PC-9 (cell line): Measurements from ENCODE around the gene ZNF839. TPM values are rescaled to one million over a fixed set of nuclear protein-coding genes. Genes with fewer than 3 reads are reported as not detected.
"Not testable (repeated sequence)": the region's sequence is repeated elsewhere in the genome, so short reads cannot be mapped to it uniquely, and the experiment has no call there.

ENCODE experiments used
- BruUV-seq: library from RNA; stranded (reverse); fragments of 400-500 nt; replicated peaks from 2 replicates; lab custom pipeline; 2021; lab: Mats Ljungman, UMichigan
- CTCF ChIA-PET: fragments of 300-600 bp; sonication (Branson Sonifier 250); formaldehyde crosslinking; loops from one replicate; lab custom pipeline; 2022; ENCODE audit warnings: antibody characterized with exemption; lab: Charles Lee
- POLR2A ChIA-PET: fragments of 300-600 bp; sonication (Branson Sonifier 250); formaldehyde crosslinking; loops from one replicate; lab custom pipeline; 2022; ENCODE audit warnings: antibody characterized with exemption; ENCODE audit not compliant: unreplicated experiment; lab: Charles Lee
- DNase-seq, 2 experiments: peaks; one replicate each; pipeline versions ENCODE4 v3.0.0 to v3.0.0-alpha.2; 2015 to 2022; ENCODE audit warnings: mixed read lengths in 1 of 2
- H2AFZ ChIP-seq: fragments of 200-600 bp; sonication (generic); 2 replicates; pipeline ENCODE4 v1.8.1; 2017; ENCODE audit warnings: antibody characterized with exemption
- H3F3A ChIP-seq: fragments of 200-600 bp; sonication (generic); 2 replicates; pipeline ENCODE4 v1.8.1; 2017; ENCODE audit warnings: antibody characterized with exemption, mild to moderate bottlenecking, low read depth; ENCODE audit not compliant: insufficient read depth
- H3K27ac ChIP-seq: fragments of 200-600 bp; sonication (generic); 2 replicates; pipeline ENCODE4 v1.6.1; 2016; ENCODE audit warnings: mixed run types
- H3K27me3 ChIP-seq: fragments of 200-600 bp; sonication (generic); 2 replicates; pipeline ENCODE4 v1.6.1; 2016; ENCODE audit warnings: low read depth, mixed run types; ENCODE audit not compliant: insufficient read depth
- H3K36me3 ChIP-seq: fragments of 200-600 bp; sonication (generic); 2 replicates; pipeline ENCODE4 v1.6.1; 2016; ENCODE audit warnings: low read depth, mixed run types
- H3K4me1 ChIP-seq: fragments of 200-600 bp; sonication (generic); replicated peaks from 2 replicates; pipeline ENCODE4 v1.6.1; 2016; ENCODE audit warnings: mixed run types; ENCODE audit not compliant: insufficient read depth
- H3K4me2 ChIP-seq: fragments of 200-600 bp; sonication (generic); 2 replicates; pipeline ENCODE4 v1.6.1; 2017; ENCODE audit warnings: mixed run types
- H3K4me3 ChIP-seq: fragments of 200-600 bp; sonication (generic); 2 replicates; pipeline ENCODE4 v1.6.1; 2016; ENCODE audit warnings: mixed run types
- H3K79me2 ChIP-seq: fragments of 200-600 bp; sonication (generic); 2 replicates; pipeline ENCODE4 v1.6.1; 2017; ENCODE audit warnings: low read depth, mixed run types
- H3K9me2 ChIP-seq: fragments of 200-600 bp; sonication (generic); 2 replicates; pipeline ENCODE4 v1.8.1; 2017; ENCODE audit warnings: mild to moderate bottlenecking; ENCODE audit not compliant: insufficient read depth
- H3K9me3 ChIP-seq: fragments of 200-600 bp; sonication (generic); 2 replicates; pipeline ENCODE4 v1.8.1; 2016; ENCODE audit warnings: low read depth; ENCODE audit not compliant: insufficient read depth
- H4K20me1 ChIP-seq: fragments of 200-600 bp; sonication (generic); 2 replicates; pipeline ENCODE4 v1.8.1; 2017; ENCODE audit not compliant: insufficient read depth
- CTCF ChIP-seq: fragments of 200-600 bp; sonication (generic); conservative IDR thresholded peaks from 2 replicates; pipeline ENCODE4 v1.6.1; 2017; ENCODE audit warnings: mixed run types, antibody characterized with exemption, mild to moderate bottlenecking, moderate library complexity
- EZH2 ChIP-seq: fragments of 200-600 bp; sonication (generic); IDR thresholded peaks from 2 replicates; pipeline ENCODE4 v1.8.0; 2017; ENCODE audit warnings: antibody characterized with exemption, low read depth
- intact Hi-C: fragments of 100-400 bp; cut with micrococcal nuclease; formaldehyde crosslinking; loops from one replicate; pipeline ENCODE4 v1.10.0; 2022; ENCODE audit not compliant: unreplicated experiment
- total RNA-seq: library from RNA; stranded (reverse); gene quantifications from 2 replicates; pipeline ENCODE4 v1.2.3, GENCODE V29; 2021

The ZNF839 gene
- total RNA-seq, 1 experiment from 2014 or later: 11.8 TPM

GRCh38 chr14:102348376-102348775 is 28.8 kb downstream of the ZNF839 start:
- no peak overlapping the region for H3K4me2 ChIP-seq
- no peaks in the 10 kb centered on the region for H3K4me1 ChIP-seq
- no peak overlapping the region for H3K4me3 ChIP-seq
- no peak overlapping the region for H2AFZ ChIP-seq
- no peaks in the 10 kb centered on the region for H3K9me3 ChIP-seq
- ChIA-PET CTCF (no interaction called here), POLR2A (no interaction called here)
- no peaks in the 10 kb centered on the region for H4K20me1 ChIP-seq
- intact Hi-C loops: no loop called here
- no peak overlapping the region for H3K27ac ChIP-seq
- DNase-seq: no peak
- no peaks in the 10 kb centered on the region for H3K79me2 ChIP-seq
- no peaks in the 10 kb centered on the region for H3K9me2 ChIP-seq
- peaks cover 18% of the 10 kb centered on the region for H3K36me3 ChIP-seq
- no peaks in the 10 kb centered on the region for H3K27me3 ChIP-seq
- BruUV-seq: no TSS peak
- TF ChIP-seq CTCF (no peak), EZH2 (no peak)
- peaks cover 13% of the 10 kb centered on the region; the same call in 1 of the 2 replicates for H3F3A ChIP-seq

- intact Hi-C loops: no loop called here
- Histone ChIP-seq H3K27ac (no peak overlapping the region), H3K27me3 (no peaks in the 10 kb centered on the region), H3K4me3 (no peak overlapping the region), H4K20me1 (no peaks in the 10 kb centered on the region), H3K36me3 (peaks cover 41% of the 10 kb centered on the region), H3K4me1 (no peaks in the 10 kb centered on the region), H2AFZ (no peak overlapping the region), H3K9me2 (no peaks in the 10 kb centered on the region), H3K79me2 (no peaks in the 10 kb centered on the region), H3F3A (no peaks in the 10 kb centered on the region), H3K4me2 (no peak overlapping the region), H3K9me3 (no peaks in the 10 kb centered on the region)
- ChIA-PET CTCF (no interaction called here), POLR2A (no interaction called here)
- BruUV-seq: no TSS peak
- no peak for TF ChIP-seq CTCF
- TF ChIP-seq EZH2: no peak
- peak in 1 of 2 experiments; percentile 10 for DNase-seq
These were observed 31.5 kb downstream of the ZNF839 start for GRCh38 chr14:102351023-102351422.

- peaks cover 46% of the 10 kb centered on the region for H3K36me3 ChIP-seq
- H3K9me3 ChIP-seq, H3K4me3 ChIP-seq, H3K27ac ChIP-seq, BruUV-seq, H4K20me1 ChIP-seq, H3F3A ChIP-seq, H2AFZ ChIP-seq, POLR2A ChIA-PET, H3K27me3 ChIP-seq, CTCF ChIA-PET, H3K9me2 ChIP-seq, H3K4me1 ChIP-seq, H3K79me2 ChIP-seq, H3K4me2 ChIP-seq, intact Hi-C loops: not testable (repeated sequence)
- DNase-seq: peak in 1 of 2 experiments; percentile 20
These were observed 32.0 kb downstream of the ZNF839 start for GRCh38 chr14:102351593-102351992.

GRCh38 chr14:102352213-102352612 is 32.7 kb downstream of the ZNF839 start:
- H3K79me2 ChIP-seq: no peaks in the 10 kb centered on the region
- no peaks in the 10 kb centered on the region for H4K20me1 ChIP-seq
- no peaks in the 10 kb centered on the region; the same call in 1 of the 2 replicates for H3F3A ChIP-seq
- H3K9me2 ChIP-seq: no peaks in the 10 kb centered on the region
- DNase-seq: peak in 1 of 2 experiments; percentile 15
- no peak overlapping the region for H3K4me2 ChIP-seq
- no peaks in the 10 kb centered on the region for H3K4me1 ChIP-seq
- no peaks in the 10 kb centered on the region for H3K9me3 ChIP-seq
- POLR2A ChIA-PET: no interaction called here
- BruUV-seq: no TSS peak
- peaks cover 46% of the 10 kb centered on the region for H3K36me3 ChIP-seq
- H3K27me3 ChIP-seq: no peaks in the 10 kb centered on the region
- CTCF ChIA-PET: no interaction called here
- no peak overlapping the region for H3K27ac ChIP-seq
- TF ChIP-seq CTCF: no peak
- no peak for TF ChIP-seq EZH2
- no peak overlapping the region for H2AFZ ChIP-seq
- intact Hi-C loops: no loop called here
- no peak overlapping the region for H3K4me3 ChIP-seq
